ENCODE results near the gene CDH23. TPM values are rescaled to one million over a fixed set of nuclear protein-coding genes. Genes with fewer than 3 reads are reported as not detected.

The CDH23 gene
- total RNA-seq, 4 donors from 2014 or later, result 7.1 to 56.2 (median 25.4) TPM

DNA sequence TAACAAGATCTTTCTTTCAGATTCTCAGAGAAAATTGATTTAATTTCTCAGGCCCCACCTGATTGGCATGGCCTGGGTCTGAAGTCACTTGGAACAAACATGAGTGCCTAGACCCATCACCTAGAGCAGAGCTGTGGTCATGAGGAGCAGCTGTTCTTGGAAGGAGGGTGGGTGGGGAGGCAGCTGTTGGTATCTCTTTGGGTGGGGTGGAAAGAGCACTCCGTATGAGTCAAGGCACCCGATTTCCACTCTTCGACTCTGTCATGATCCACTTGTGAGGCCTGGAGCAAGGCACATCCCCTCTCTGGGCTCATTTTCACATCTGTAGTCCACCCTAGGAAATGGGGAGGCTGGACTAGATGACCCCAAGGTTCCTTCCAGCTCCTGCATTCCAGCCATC lies 166.2 kb downstream of the CDH23 start:
- no peak for TF ChIP-seq POLR2A (IDR thresholded peaks at IDR 0.05)
- TF ChIP-seq, protein P1, sequence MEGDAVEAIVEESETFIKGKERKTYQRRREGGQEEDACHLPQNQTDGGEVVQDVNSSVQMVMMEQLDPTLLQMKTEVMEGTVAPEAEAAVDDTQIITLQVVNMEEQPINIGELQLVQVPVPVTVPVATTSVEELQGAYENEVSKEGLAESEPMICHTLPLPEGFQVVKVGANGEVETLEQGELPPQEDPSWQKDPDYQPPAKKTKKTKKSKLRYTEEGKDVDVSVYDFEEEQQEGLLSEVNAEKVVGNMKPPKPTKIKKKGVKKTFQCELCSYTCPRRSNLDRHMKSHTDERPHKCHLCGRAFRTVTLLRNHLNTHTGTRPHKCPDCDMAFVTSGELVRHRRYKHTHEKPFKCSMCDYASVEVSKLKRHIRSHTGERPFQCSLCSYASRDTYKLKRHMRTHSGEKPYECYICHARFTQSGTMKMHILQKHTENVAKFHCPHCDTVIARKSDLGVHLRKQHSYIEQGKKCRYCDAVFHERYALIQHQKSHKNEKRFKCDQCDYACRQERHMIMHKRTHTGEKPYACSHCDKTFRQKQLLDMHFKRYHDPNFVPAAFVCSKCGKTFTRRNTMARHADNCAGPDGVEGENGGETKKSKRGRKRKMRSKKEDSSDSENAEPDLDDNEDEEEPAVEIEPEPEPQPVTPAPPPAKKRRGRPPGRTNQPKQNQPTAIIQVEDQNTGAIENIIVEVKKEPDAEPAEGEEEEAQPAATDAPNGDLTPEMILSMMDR (IDR thresholded peaks at IDR 0.05), result no peak
- Histone ChIP-seq H3K36me3 (no peaks in the 10 kb centered on the region), H3K4me3 (no peak overlapping the region), H3K27me3 (no peaks in the 10 kb centered on the region), H3K4me1 (no peaks in the 10 kb centered on the region), H3K27ac (no peak overlapping the region), H3K9me3 (no peaks in the 10 kb centered on the region)
- DNase-seq, result no peak
- intact Hi-C loops (cut with DNase I; ENCODE audit: low total_unique reads), result no loop called here

DNA sequence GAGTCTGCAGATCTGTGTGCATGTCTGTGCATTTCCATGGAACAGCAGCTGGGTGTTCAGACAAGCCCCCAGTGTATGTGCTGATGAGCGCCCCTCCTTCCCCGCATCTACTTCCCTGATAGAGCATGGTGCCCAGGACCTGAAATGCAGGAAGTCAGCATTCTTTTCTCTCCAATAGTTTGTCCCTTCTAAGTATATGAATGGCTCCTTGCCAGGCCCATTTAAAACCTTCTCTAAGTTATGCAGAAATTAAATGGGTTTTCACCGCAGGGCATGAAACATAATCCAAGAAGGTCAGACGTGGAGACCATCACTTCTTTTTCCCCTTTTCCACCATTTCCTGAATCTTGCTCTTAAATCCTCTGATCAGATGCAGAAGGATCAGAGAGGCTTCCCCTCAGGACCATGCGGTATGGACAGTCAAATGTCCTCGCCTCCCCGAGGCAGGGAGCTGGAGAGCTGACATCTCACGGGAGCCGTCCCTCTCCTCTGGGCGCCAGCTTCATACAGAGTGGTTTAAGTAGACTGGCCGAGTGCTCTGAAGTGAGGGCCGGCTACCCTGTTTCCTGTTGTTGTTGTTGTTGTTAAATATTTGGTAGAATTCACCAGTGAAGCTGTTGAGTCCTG lies 167.6 kb downstream of the CDH23 start:
- TF ChIP-seq, protein P1 (IDR thresholded peaks at IDR 0.05), result no peak
- no peak for TF ChIP-seq POLR2A (IDR thresholded peaks at IDR 0.05)
- no peaks in the 10 kb centered on the region for H3K36me3 ChIP-seq
- no peak overlapping the region for H3K4me3 ChIP-seq
- H3K27me3 ChIP-seq, result no peaks in the 10 kb centered on the region
- no peaks in the 10 kb centered on the region for H3K9me3 ChIP-seq
- no peaks in the 10 kb centered on the region for H3K4me1 ChIP-seq
- no peak overlapping the region for H3K27ac ChIP-seq
- DNase-seq, result no peak
- intact Hi-C loops (cut with DNase I; ENCODE audit: low total_unique reads), result no loop called here

DNA sequence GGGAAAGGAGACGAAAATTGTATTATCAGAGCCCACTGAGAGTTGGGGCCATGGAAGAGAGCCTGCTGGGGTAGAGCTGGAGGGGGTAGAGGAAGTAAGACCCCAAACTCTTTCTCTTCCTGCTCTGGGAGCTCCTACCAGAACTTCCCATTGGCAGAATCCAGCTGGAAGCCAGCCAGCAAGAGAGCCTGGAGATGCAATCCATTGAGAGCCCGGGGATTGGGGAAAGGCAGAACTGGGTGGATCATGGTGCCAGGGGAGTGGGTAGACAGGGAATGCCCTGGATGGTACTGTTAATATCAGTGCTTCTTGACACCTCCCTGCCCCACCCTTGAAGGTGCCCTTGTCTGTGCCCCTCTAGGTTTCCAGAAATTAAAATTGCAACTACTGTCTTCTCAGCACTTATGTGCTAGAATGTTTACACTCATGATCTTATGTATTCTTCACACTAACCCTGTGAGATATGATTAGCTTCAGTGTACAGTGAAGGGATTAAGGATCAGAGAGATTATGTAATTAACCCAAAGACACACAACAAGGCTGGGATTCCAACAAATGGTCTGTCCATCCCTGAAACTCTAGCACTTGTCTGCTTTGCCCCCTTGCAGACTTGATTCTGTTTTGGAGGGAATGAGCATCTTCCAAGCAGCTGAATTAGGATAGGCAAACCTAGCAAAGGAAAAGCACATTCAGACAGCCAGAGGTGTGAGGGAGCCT lies 168.7 kb downstream of the CDH23 start:
- Histone ChIP-seq H3K4me1 (no peaks in the 10 kb centered on the region), H3K27me3 (no peaks in the 10 kb centered on the region), H3K36me3 (no peaks in the 10 kb centered on the region), H3K4me3 (no peak overlapping the region), H3K9me3 (no peaks in the 10 kb centered on the region), H3K27ac (no peak overlapping the region)
- DNase-seq, result no peak
- intact Hi-C loops (cut with DNase I; ENCODE audit: low total_unique reads), result loop anchor here (5.0 kb wide), 1 partner anchor 248 kb away; the partner anchor contains the start of gene SLC29A3
- no peak for TF ChIP-seq POLR2A (IDR thresholded peaks at IDR 0.05)
- TF ChIP-seq, protein P1 (IDR thresholded peaks at IDR 0.05), result no peak

DNA sequence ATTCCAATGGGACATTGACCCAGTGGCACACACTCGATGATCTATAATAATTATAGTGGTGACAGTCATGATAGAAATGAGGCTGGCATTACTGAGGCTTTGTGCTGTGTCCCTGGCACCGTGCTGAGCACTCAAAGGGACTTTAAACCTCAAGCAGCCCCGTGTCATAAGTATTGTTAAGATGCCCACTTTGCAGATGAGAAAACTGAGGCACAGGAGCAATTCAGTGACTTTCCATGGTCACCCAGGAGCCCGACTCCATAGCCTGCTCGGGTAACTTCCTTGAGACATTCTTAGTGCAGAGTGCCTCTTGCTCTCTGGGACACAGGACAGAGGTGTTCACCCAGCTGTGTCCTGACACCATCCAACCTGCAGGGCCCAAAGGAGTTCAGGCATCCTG lies 170.3 kb downstream of the CDH23 start:
- H3K36me3 ChIP-seq, result no peaks in the 10 kb centered on the region
- no peaks in the 10 kb centered on the region for H3K4me1 ChIP-seq
- DNase-seq, result no peak
- TF ChIP-seq POLR2A (IDR thresholded peaks at IDR 0.05), result no peak
- TF ChIP-seq, protein P1 (IDR thresholded peaks at IDR 0.05), result no peak
- intact Hi-C loops (cut with DNase I; ENCODE audit: low total_unique reads), result loop anchor here (5.0 kb wide), 1 partner anchor 250 kb away; the partner anchor contains the start of gene SLC29A3
- no peak overlapping the region for H3K4me3 ChIP-seq
- H3K9me3 ChIP-seq, result no peaks in the 10 kb centered on the region
- H3K27me3 ChIP-seq, result no peaks in the 10 kb centered on the region
- H3K27ac ChIP-seq, result no peak overlapping the region

DNA sequence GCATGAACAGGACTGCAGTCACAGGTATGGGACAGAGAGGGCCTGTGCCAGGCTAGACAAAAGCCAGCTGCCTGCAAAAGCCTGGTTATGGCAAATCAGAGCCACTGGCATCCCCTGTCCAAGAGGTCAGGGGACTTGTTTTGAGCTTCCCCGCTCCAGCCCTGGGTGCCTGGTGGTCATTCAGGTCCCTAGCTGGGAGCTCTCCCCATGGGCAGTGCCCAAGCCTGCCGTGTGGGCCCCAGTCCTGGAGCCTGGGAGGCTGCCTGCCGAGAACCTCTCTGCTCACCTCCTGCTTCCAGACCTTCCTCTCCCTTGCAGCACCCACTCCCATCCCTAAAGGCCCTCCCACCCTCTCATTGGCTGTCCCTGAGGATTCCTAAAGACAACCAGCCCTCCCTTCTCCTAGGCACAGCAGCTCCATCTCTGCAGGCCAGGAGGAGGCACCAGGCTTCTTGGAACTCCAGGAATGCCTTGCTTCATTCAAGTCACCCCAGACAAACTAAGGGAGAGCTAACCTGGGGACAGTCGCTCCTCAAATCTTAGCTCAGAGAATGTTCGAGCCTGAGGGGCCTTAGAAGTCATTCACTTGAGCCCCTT lies 172.3 kb downstream of the CDH23 start:
- TF ChIP-seq POLR2A (IDR thresholded peaks at IDR 0.05), result no peak
- TF ChIP-seq, protein P1 (IDR thresholded peaks at IDR 0.05), result no peak
- Histone ChIP-seq H3K4me3 (no peak overlapping the region), H3K9me3 (no peaks in the 10 kb centered on the region), H3K4me1 (no peaks in the 10 kb centered on the region), H3K27me3 (no peaks in the 10 kb centered on the region), H3K36me3 (no peaks in the 10 kb centered on the region), H3K27ac (no peak overlapping the region)
- DNase-seq, result no peak
- intact Hi-C loops (cut with DNase I; ENCODE audit: low total_unique reads), result loop anchor here (5.0 kb wide), 1 partner anchor 252 kb away; the partner anchor contains the start of gene SLC29A3

All from uterus (tissue), 4 donors.